Measurements from ENCODE around the gene ABLIM3. TPM values are rescaled to one million over a fixed set of nuclear protein-coding genes. Genes with fewer than 3 reads are reported as not detected.

The ABLIM3 gene
- polyA plus RNA-seq, 3 donors from 2014 or later, result 0.21 to 0.30 TPM; not detected in 1

Other genes starting within 250 kb of the ABLIM3 start
- gene SH3TC2, start 78.4 kb upstream of the ABLIM3 start, polyA plus RNA-seq, result under 1 TPM in 2 of 3 donors, not detected in 1; 0.47 to 0.82 TPM
- under 1 TPM in 2 of 3 donors, not detected in 1; 0.28 to 0.83 TPM for gene AFAP1L1, start 130.4 kb downstream of the ABLIM3 start, polyA plus RNA-seq
- gene GRPEL2, start 204.0 kb downstream of the ABLIM3 start, polyA plus RNA-seq, result 1 to 10 TPM in 2 of 3 donors, under 1 TPM in 1; 0.88 to 4.5 (median 2.6) TPM
- gene PCYOX1L, start 216.6 kb downstream of the ABLIM3 start, polyA plus RNA-seq, result 1 to 10 TPM; 3.7 to 8.7 (median 6.8) TPM
- not detected for gene IL17B, start 237.8 kb downstream of the ABLIM3 start, polyA plus RNA-seq

All from immature natural killer cell (primary cell).